Endodermal cell (in vitro differentiated cells): ENCODE results near the gene CSTPP1. TPM values are rescaled to one million over a fixed set of nuclear protein-coding genes. Genes with fewer than 3 reads are reported as not detected.

Source experiments
- DNase-seq: peaks from one replicate; pipeline ENCODE4 v3.0.0-alpha.2; 2017
- H3K27ac ChIP-seq: 2 replicates; pipeline ENCODE4 v1.5.1; 2013; ENCODE audit warnings: mild to moderate bottlenecking, low read depth, low read length, moderate library complexity
- H3K27me3 ChIP-seq: 2 replicates; pipeline ENCODE4 v1.6.1; 2013; ENCODE audit warnings: mild to moderate bottlenecking, low read length, moderate library complexity; ENCODE audit not compliant: insufficient read depth, control insufficient read depth, poor library complexity, severe bottlenecking
- H3K36me3 ChIP-seq: 2 replicates; pipeline ENCODE4 v1.7.0; 2013; ENCODE audit warnings: mild to moderate bottlenecking, low read length, moderate library complexity; ENCODE audit not compliant: control insufficient read depth, insufficient read depth
- H3K4me1 ChIP-seq: one replicate; pipeline ENCODE4 v1.7.0; 2013; ENCODE audit warnings: low read length; ENCODE audit not compliant: control insufficient read depth, insufficient read depth
- H3K4me3 ChIP-seq: 2 replicates; pipeline ENCODE4 v1.5.1; 2013; ENCODE audit warnings: mild to moderate bottlenecking, low read length, moderate library complexity
- H3K9ac ChIP-seq: 2 replicates; pipeline ENCODE4 v1.6.1; 2013; ENCODE audit warnings: mild to moderate bottlenecking, low read length, moderate library complexity; ENCODE audit not compliant: poor library complexity, severe bottlenecking; ENCODE audit errors: extremely low read depth
- H3K9me3 ChIP-seq: 2 replicates; pipeline ENCODE4 v1.6.1; 2013; ENCODE audit warnings: mild to moderate bottlenecking, low read length, moderate library complexity; ENCODE audit not compliant: control insufficient read depth
- H3K27ac Mint-ChIP-seq: 2 replicates; pipeline ENCODE4 v1.8.0; 2020; ENCODE audit warnings: mixed read lengths
- H3K27me3 Mint-ChIP-seq: 2 replicates; pipeline ENCODE4 v1.8.0; 2021; ENCODE audit warnings: mild to moderate bottlenecking, mixed read lengths; ENCODE audit not compliant: insufficient read depth
- H3K36me3 Mint-ChIP-seq: 2 replicates; pipeline ENCODE4 v1.8.0; 2020; ENCODE audit warnings: low read depth, mixed read lengths
- H3K4me1 Mint-ChIP-seq: 2 replicates; pipeline ENCODE4 v1.8.0; 2020; ENCODE audit warnings: mixed read lengths
- H3K4me3 Mint-ChIP-seq: 2 replicates; pipeline ENCODE4 v1.8.0; 2020; ENCODE audit warnings: mild to moderate bottlenecking, moderate library complexity, mixed read lengths
- H3K9me3 Mint-ChIP-seq: 2 replicates; pipeline ENCODE4 v1.8.0; 2020; ENCODE audit warnings: mild to moderate bottlenecking, mixed read lengths
- CTCF ChIP-seq: fragments of 200-600 bp; sonication (generic); conservative IDR thresholded peaks from 2 replicates; pipeline ENCODE4 v1.5.0; 2021; ENCODE audit warnings: antibody characterized with exemption, mild to moderate bottlenecking
- WGBS, 2 experiments: methylation state at CpG; one replicate each; pipeline versions ENCODE4 v1.1.5 to v1.1.7; 2013; ENCODE audit warnings: missing lambda C conversion rate in 2 of 2, mixed read lengths in 1 of 2; ENCODE audit not compliant: insufficient coverage in 1 of 2, insufficient read length in 1 of 2; 5-methylcytosine and 5-hydroxymethylcytosine counted together
- total RNA-seq, 2 donors: library from RNA; stranded (reverse); fragmentation: NEBNext Ultra II Directional in 1 of 2; extraction: Animal tissue kit (Norgen Biotek cat#: 25700) in 1 of 2; gene quantifications; 2 replicates in 1 of 2; 3 replicates in 1 of 2; pipeline ENCODE4 v1.2.1, GENCODE V29; 2021

Gene CSTPP1
- total RNA-seq, 2 donors from 2014 or later, result 46.7 to 57.6 TPM

GRCh38 chr11:47021965-47022364 is 85.4 kb downstream of the CSTPP1 start:
- H3K27me3 ChIP-seq, result no peaks in the 10 kb centered on the region
- DNase-seq, result no peak
- H3K4me3 Mint-ChIP-seq, result no peak overlapping the region
- no peak overlapping the region for H3K27ac Mint-ChIP-seq
- no peak overlapping the region for H3K9ac ChIP-seq
- peaks cover 10% of the 10 kb centered on the region for H3K4me1 ChIP-seq
- no peaks in the 10 kb centered on the region for H3K9me3 Mint-ChIP-seq
- WGBS, 2 experiments, result no CpG with 5 or more reads among the region's 1 CpG
- H3K27me3 Mint-ChIP-seq, result no peaks in the 10 kb centered on the region
- H3K4me1 Mint-ChIP-seq, result peaks cover 17% of the 10 kb centered on the region
- H3K36me3 Mint-ChIP-seq, result no peaks in the 10 kb centered on the region
- H3K27ac ChIP-seq, result peak overlapping the region; percentile 83
- H3K9me3 ChIP-seq, result no peaks in the 10 kb centered on the region
- H3K4me3 ChIP-seq, result no peak overlapping the region
- H3K36me3 ChIP-seq, result no peaks in the 10 kb centered on the region
- TF ChIP-seq CTCF, result no peak

GRCh38 chr11:47028195-47029093 is 91.9 kb downstream of the CSTPP1 start:
- H3K9me3 ChIP-seq, result no peaks in the 10 kb centered on the region
- H3K9ac ChIP-seq, result no peak overlapping the region
- H3K9me3 Mint-ChIP-seq, result no peaks in the 10 kb centered on the region
- no peaks in the 10 kb centered on the region for H3K27me3 ChIP-seq
- H3K4me1 Mint-ChIP-seq, result peaks cover 6% of the 10 kb centered on the region
- no peaks in the 10 kb centered on the region for H3K27me3 Mint-ChIP-seq
- TF ChIP-seq CTCF, result no peak
- no peak overlapping the region for H3K27ac ChIP-seq
- H3K36me3 Mint-ChIP-seq, result peaks cover 2% of the 10 kb centered on the region
- no peak overlapping the region for H3K4me3 ChIP-seq
- 91 to 100% methylated on average over 6 to 9 of the region's 9 CpGs for WGBS, 2 experiments
- no peak overlapping the region for H3K27ac Mint-ChIP-seq
- no peaks in the 10 kb centered on the region for H3K36me3 ChIP-seq
- peaks cover 3% of the 10 kb centered on the region for H3K4me1 ChIP-seq
- no peak overlapping the region for H3K4me3 Mint-ChIP-seq
- no peak for DNase-seq

- Mint-ChIP-seq H3K9me3 (no peaks in the 10 kb centered on the region), H3K4me3 (no peak overlapping the region), H3K27me3 (no peaks in the 10 kb centered on the region), H3K27ac (no peak overlapping the region), H3K36me3 (peaks cover 1% of the 10 kb centered on the region), H3K4me1 (peaks cover 8% of the 10 kb centered on the region)
- TF ChIP-seq CTCF, result no peak
- Histone ChIP-seq H3K27me3 (no peaks in the 10 kb centered on the region), H3K9me3 (no peaks in the 10 kb centered on the region), H3K4me3 (no peak overlapping the region), H3K9ac (no peak overlapping the region), H3K36me3 (no peaks in the 10 kb centered on the region), H3K4me1 (peaks cover 6% of the 10 kb centered on the region), H3K27ac (no peak overlapping the region)
- WGBS, 2 experiments, result 55 to 62% methylated on average over 1 to 2 of the region's 2 CpGs
- DNase-seq, result no peak
Measured at GRCh38 chr11:47033439-47033838, 96.9 kb downstream of the CSTPP1 start.
